Measurements from ENCODE around the gene PDGFA.

PDGFA gene

DNA sequence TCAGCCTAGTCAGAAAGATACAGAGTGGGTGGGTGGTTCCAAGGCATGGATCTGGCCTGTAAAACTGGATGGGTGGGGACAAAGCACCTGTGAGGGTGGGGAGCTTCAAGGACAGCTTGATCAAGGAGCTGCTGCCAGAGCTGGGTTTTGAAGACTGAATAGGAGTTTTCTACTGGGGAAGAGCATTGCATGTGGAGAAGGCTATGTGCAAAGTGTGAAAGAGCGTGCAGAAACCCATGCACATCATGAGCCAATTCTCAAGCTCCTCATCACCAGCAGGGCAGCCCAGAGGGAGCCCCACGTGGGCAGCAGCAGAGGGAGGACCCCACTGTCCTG, 58.6 kb downstream of the PDGFA start:
- in situ Hi-C loops (cut with HindIII; ENCODE audit: low sequenced_read_pairs): no loop called here
- no peak for DNase-seq (ENCODE audit: low read depth)
- TF ChIP-seq, protein P1, sequence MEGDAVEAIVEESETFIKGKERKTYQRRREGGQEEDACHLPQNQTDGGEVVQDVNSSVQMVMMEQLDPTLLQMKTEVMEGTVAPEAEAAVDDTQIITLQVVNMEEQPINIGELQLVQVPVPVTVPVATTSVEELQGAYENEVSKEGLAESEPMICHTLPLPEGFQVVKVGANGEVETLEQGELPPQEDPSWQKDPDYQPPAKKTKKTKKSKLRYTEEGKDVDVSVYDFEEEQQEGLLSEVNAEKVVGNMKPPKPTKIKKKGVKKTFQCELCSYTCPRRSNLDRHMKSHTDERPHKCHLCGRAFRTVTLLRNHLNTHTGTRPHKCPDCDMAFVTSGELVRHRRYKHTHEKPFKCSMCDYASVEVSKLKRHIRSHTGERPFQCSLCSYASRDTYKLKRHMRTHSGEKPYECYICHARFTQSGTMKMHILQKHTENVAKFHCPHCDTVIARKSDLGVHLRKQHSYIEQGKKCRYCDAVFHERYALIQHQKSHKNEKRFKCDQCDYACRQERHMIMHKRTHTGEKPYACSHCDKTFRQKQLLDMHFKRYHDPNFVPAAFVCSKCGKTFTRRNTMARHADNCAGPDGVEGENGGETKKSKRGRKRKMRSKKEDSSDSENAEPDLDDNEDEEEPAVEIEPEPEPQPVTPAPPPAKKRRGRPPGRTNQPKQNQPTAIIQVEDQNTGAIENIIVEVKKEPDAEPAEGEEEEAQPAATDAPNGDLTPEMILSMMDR (IDR thresholded peaks at IDR 0.05; ENCODE audit: low read depth, low read length, missing control alignments): no peak
- H3K4me3 ChIP-seq (ENCODE audit: low read depth, low read length): no peak overlapping the region

DNA sequence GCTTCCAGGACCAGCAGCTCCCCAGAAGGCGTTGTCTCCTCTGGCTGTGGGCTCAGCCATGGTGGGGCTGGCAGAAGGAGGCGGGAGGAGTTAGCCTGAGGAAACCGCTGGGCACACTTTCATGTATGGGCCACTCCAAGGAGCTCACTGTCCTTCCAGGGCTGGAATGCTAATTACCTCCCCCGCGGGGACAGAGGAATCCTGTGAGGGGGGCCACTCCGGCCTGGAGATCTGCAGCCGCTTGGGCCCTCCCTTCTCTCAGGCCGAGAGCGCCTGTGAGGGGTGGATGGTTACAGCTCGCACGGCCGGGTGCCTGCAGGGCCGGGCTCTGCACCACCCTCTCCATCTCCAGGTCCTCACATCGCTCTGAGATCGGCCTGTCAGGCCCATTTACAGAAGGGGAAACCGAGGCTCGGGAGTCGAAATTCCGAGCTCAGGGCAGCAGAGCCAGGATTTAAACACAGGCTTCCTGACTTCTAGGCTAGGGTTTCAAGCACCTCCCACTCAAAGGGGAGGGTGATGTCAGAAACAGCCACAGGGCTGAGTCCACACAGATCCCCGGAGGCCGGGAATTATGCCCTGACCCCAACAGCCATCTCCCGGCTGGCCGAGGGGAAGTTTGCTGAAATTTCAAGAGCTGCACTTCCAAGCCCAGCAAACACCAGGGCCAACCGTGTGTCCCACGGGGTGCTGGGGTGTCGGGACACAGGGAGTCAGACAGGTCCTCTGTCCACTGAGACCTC, 59.1 kb downstream of the PDGFA start:
- no peak for DNase-seq (ENCODE audit: low read depth)

DNA sequence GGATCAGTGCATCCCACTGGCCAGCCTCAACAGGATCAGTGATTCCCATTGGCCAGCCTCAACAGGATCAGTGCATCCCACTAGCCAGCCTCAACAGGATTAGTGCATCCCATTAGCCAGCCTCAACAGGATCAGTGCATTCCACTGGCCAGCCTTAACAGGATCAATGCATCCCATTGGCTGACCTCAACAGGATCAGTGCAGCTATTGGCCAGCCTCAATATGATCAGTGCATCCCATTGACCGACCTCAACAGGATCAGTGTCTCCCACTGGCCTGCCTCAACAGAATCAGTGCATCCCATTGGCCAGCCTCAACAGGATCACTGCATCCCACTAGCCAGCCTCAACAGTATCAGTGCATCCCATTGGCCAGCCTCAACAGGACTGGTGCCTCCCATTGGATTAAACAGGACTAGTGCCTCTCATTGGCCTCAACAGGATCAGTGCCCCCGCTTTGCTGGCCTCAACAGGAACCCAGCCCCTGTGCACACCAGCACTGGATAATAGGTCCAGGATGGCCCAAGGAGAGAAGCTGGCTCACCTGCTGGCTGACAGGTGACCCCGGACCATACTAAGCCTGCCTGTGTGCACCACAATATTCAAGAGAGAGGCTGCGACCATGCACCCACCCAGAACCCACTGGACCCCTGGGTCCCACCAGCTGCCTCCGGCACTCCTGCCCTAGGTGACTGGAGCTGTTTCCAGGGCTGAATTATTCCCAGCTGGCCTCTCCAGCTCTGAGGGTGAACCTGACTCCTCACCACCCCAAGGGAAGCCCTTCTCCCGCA, 59.9 kb downstream of the PDGFA start:
- in situ Hi-C loops (cut with HindIII; ENCODE audit: low sequenced_read_pairs): no loop called here
- no peak overlapping the region for H3K4me3 ChIP-seq (ENCODE audit: low read depth, low read length)
- DNase-seq (ENCODE audit: low read depth): no peak
- TF ChIP-seq, protein P1 (IDR thresholded peaks at IDR 0.05; ENCODE audit: low read depth, low read length, missing control alignments): no peak

More for the DNA sequence above, 59.1 kb downstream of the PDGFA start:
- H3K4me3 ChIP-seq (ENCODE audit: low read depth, low read length): no peak overlapping the region
- in situ Hi-C loops (cut with HindIII; ENCODE audit: low sequenced_read_pairs): no loop called here
- TF ChIP-seq, protein P1 (IDR thresholded peaks at IDR 0.05; ENCODE audit: low read depth, low read length, missing control alignments): no peak

DNA sequence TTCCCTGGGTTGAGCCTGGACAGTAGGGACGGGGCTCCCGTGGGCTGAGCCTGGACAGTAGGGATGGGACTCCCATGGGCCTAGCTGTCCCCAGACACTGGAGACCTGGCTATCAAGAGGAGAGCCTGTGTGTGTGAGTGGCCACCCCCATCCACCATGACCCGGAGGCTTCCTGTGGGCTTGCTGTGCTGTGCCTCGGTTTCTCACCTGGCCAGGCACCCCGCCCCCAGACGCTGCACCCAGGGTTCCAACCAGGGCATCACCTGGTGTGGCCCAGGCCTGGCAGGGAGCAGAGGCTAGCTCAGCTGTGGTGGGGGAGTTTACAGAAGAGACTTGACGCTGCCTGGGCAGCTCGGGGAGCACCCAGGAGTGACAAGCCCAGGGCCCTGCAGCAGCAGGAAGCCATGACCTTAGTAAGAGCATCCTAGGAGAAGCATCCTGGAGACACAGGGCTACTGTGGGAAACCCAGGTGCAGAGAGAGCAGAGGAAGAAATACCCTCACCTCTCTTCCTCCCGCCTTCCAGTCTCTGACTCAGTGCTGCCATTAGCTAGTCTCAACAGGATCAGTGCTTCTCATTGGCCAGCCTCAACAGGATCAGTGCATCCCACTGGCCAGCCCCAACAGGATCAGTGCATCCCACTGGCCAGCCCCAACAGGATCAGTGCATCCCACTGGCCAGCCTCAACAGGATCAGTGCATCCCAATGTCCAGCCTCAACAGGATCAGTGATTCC, 61.0 kb downstream of the PDGFA start:
- in situ Hi-C loops (cut with HindIII; ENCODE audit: low sequenced_read_pairs): no loop called here
- no peak overlapping the region for H3K4me3 ChIP-seq (ENCODE audit: low read depth, low read length)
- TF ChIP-seq, protein P1 (IDR thresholded peaks at IDR 0.05; ENCODE audit: low read depth, low read length, missing control alignments): no peak
- DNase-seq (ENCODE audit: low read depth): no peak

DNA sequence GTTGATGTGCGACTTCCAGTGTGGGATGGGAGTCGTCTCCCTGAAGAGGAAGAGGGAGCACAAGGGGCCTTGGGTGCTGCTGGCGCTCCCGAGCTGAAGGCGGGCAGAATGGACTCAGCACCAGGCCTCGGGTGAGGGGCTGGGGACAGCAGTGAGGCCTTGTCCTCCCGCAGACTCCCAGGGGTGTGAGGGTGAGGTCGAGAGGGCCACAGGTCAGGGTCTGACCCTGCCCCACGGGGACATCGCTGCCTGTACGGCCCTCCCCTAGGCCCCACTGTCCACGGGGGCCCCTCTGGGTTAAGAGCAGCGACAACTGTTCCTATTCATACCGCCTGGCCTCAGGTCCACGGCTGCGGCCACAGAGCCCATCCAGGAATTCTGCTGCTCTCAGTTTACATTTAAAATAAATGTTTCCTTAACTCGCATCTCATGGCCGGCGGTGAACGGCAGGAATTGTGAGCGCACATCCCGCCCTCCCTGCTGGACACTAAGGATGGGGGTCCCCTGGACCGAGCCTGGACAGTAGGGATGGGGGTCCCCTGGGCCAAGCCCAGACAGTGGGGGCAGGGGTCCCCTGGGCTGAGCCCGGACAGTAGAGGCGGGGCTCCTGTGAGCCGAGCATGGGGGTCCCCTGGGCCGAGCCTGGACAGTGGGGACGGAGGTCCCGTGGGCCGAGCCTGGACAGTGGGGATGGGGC, 61.7 kb downstream of the PDGFA start:
- in situ Hi-C loops (cut with HindIII; ENCODE audit: low sequenced_read_pairs): no loop called here
- DNase-seq (ENCODE audit: low read depth): no peak
- H3K4me3 ChIP-seq (ENCODE audit: low read depth, low read length): no peak overlapping the region
- TF ChIP-seq, protein P1 (IDR thresholded peaks at IDR 0.05; ENCODE audit: low read depth, low read length, missing control alignments): no peak
